NT2/D1 (cell line): ENCODE data around the gene TBKBP1.

ENCODE experiments used
- SUZ12 ChIP-seq: IDR thresholded peaks from 2 replicates; pipeline ENCODE4 v1.6.1; 2011; ENCODE audit not compliant: insufficient read length, insufficient read depth; ENCODE audit errors: extremely low read depth
- YY1 ChIP-seq: IDR thresholded peaks from 2 replicates; pipeline ENCODE4 v1.6.1; 2011; ENCODE audit not compliant: insufficient read length, insufficient read depth
- ZNF274 ChIP-seq: IDR thresholded peaks from 2 replicates; pipeline ENCODE4 v1.6.1; 2011; ENCODE audit warnings: mild to moderate bottlenecking, low read depth, low read length

- TF ChIP-seq ZNF274 (no peak), SUZ12 (no peak), YY1 (no peak)
Observed at GRCh38 chr17:47690121-47690520, 3.8 kb upstream of the TBKBP1 start.
